Measurements from ENCODE around the gene PBRM1. TPM values are rescaled to one million over a fixed set of nuclear protein-coding genes. Genes with fewer than 3 reads are reported as not detected.
A peak's percentile ranks its signal among the peaks of the same experiment; 100 is the strongest.

The PBRM1 gene
- total and polyA plus RNA-seq, 2 experiments from 2014 or later: 42.6 to 60.3 TPM

DNA sequence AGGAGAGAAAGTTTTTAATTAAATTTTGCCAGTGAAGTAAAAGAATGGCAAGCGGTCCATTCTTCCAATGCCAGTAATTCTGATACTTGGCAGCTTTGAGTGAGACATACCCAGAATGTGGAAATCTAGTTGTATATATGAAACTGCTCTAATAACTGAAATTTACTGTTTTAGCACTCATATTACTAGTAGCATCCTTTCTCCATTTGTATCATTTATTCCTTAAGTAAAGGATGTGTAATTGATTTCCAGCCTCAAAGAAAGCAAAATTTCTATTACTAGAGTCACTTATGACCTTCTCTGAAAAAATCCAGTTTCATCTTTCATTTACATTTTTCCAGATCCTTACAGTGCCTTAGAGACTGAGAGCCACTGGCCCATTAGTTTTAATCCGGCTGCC lies 65.1 kb downstream of the PBRM1 start:
- 79 to 82% methylated on average over 2 of the region's 2 CpGs for whole genome bisulfite sequencing, 2 experiments (ENCODE audit: low coverage in 1 of 2, low lambda C conversion rate in 2 of 2, missing lambda C conversion rate in 2 of 2)
- in situ Hi-C loops (cut with MboI): no loop called here

DNA sequence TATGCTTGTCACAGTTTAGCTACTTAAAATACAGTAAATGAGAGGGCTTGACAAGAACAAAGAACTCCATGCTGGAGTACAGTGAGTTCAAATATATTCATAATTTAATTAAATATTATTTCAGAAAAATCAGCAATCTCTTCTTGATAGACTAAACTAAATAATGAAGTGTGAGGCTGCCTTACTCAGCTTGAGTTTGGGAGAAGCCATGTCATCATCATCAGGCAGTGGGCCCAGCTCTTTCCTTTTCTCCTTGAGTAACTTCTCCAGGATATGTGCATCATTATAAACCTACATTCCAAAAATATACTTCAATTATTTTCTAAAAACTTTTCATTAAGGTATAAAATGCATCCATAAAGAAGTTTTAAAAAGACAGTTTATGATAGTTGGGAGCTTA lies 70.5 kb downstream of the PBRM1 start:
- no peaks in the 10 kb centered on the region; the same call in 1 of the 2 replicates for H3K79me2 ChIP-seq (ENCODE audit: insufficient read depth)
- no peaks in the 10 kb centered on the region for H3K9me3 ChIP-seq (ENCODE audit: low read depth)
- H3K27me3 ChIP-seq (replicated peaks; ENCODE audit: insufficient read depth): no peaks in the 10 kb centered on the region
- no peak overlapping the region for H3K4me3 ChIP-seq
- no peak for TF ChIP-seq EZH2phosphoT487 (IDR thresholded peaks at IDR 0.05; ENCODE audit: insufficient read depth, low read depth)
- TF ChIP-seq EZH2 (IDR thresholded peaks at IDR 0.05; ENCODE audit: insufficient read depth, poor library complexity, severe bottlenecking): no peak
- H3K4me1 ChIP-seq (ENCODE audit: insufficient read depth): 0 out of 2 replicates have a peak, but pooled peaks cover 9% of the 10 kb centered on the region
- no peak overlapping the region for H2AFZ ChIP-seq
- peaks cover 46% of the 10 kb centered on the region for H3K36me3 ChIP-seq (ENCODE audit: low read depth)
- peak; percentile 57 for DNase-seq
- H3K27ac ChIP-seq: peak overlapping the region; percentile 13
- H3K9ac ChIP-seq: no peak overlapping the region
- H4K20me1 ChIP-seq (ENCODE audit: insufficient read depth): no peaks in the 10 kb centered on the region
- peaks cover 9% of the 10 kb centered on the region; the same call in 1 of the 2 replicates for H3F3A ChIP-seq (ENCODE audit: insufficient read depth)
- in situ Hi-C loops (cut with MboI): no loop called here
- no peak overlapping the region for H3K4me2 ChIP-seq (ENCODE audit: unreplicated experiment)
- H3K9me2 ChIP-seq (ENCODE audit: insufficient read depth): no peaks in the 10 kb centered on the region

More for the DNA sequence above, 65.1 kb downstream of the PBRM1 start:
- Histone ChIP-seq H3K9ac (no peak overlapping the region), H3K79me2 (ENCODE audit: insufficient read depth) (no peaks in the 10 kb centered on the region), H3K9me2 (ENCODE audit: insufficient read depth) (no peaks in the 10 kb centered on the region), H4K20me1 (ENCODE audit: insufficient read depth) (no peaks in the 10 kb centered on the region), H3K4me1 (ENCODE audit: insufficient read depth) (no peaks in the 10 kb centered on the region), H3K4me3 (no peak overlapping the region), H3K9me3 (ENCODE audit: low read depth) (no peaks in the 10 kb centered on the region), H3K27me3 (replicated peaks; ENCODE audit: insufficient read depth) (no peaks in the 10 kb centered on the region), H3F3A (ENCODE audit: insufficient read depth) (peaks cover 4% of the 10 kb centered on the region; the same call in 1 of the 2 replicates), H3K27ac (no peak overlapping the region), H3K36me3 (ENCODE audit: low read depth) (peaks cover 44% of the 10 kb centered on the region), H3K4me2 (ENCODE audit: unreplicated experiment) (no peak overlapping the region), H2AFZ (no peak overlapping the region)
- DNase-seq: no peak
- no peak for TF ChIP-seq EZH2 (IDR thresholded peaks at IDR 0.05; ENCODE audit: insufficient read depth, poor library complexity, severe bottlenecking)
- no peak for TF ChIP-seq EZH2phosphoT487 (IDR thresholded peaks at IDR 0.05; ENCODE audit: insufficient read depth, low read depth)

DNA sequence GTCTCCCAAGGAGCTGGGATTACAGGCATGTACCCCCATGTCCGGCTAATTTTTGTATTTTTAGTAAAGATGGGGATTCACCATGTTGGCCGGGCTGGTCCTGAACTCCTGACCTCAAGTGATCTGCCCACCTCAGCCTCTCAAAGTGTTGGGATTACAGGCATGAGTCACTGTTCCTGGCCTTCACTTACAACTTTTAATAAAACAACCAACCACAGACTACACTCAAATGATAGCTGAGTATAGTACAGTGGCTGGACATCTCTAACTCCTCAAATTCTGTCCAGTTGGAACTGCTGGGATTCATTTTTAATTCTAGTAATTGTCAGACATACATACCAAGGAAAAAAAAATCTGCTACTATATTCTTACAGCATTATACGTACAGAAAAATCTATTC lies 71.0 kb downstream of the PBRM1 start:
- no peak overlapping the region for H3K9ac ChIP-seq
- no peak for TF ChIP-seq EZH2phosphoT487 (IDR thresholded peaks at IDR 0.05; ENCODE audit: insufficient read depth, low read depth)
- TF ChIP-seq EZH2 (IDR thresholded peaks at IDR 0.05; ENCODE audit: insufficient read depth, poor library complexity, severe bottlenecking): no peak
- H3K4me3 ChIP-seq: no peak overlapping the region
- H3K36me3 ChIP-seq (ENCODE audit: low read depth): peaks cover 42% of the 10 kb centered on the region
- no peaks in the 10 kb centered on the region for H3K9me3 ChIP-seq (ENCODE audit: low read depth)
- DNase-seq: peak; percentile 19
- peaks cover 9% of the 10 kb centered on the region; the same call in 1 of the 2 replicates for H3F3A ChIP-seq (ENCODE audit: insufficient read depth)
- H3K9me2 ChIP-seq (ENCODE audit: insufficient read depth): no peaks in the 10 kb centered on the region
- no peaks in the 10 kb centered on the region for H3K27me3 ChIP-seq (replicated peaks; ENCODE audit: insufficient read depth)
- 0 out of 2 replicates have a peak, but pooled peaks cover 9% of the 10 kb centered on the region for H3K4me1 ChIP-seq (ENCODE audit: insufficient read depth)
- no peaks in the 10 kb centered on the region for H4K20me1 ChIP-seq (ENCODE audit: insufficient read depth)
- H3K27ac ChIP-seq: peak overlapping the region; percentile 13
- H3K79me2 ChIP-seq (ENCODE audit: insufficient read depth): no peaks in the 10 kb centered on the region; the same call in 1 of the 2 replicates
- WGBS, 2 experiments (ENCODE audit: low coverage in 1 of 2, low lambda C conversion rate in 2 of 2, missing lambda C conversion rate in 2 of 2): 91 to 97% methylated on average over 3 of the region's 3 CpGs
- no peak overlapping the region for H3K4me2 ChIP-seq (ENCODE audit: unreplicated experiment)
- in situ Hi-C loops (cut with MboI): no loop called here
- no peak overlapping the region for H2AFZ ChIP-seq

GRCh38 chr3:52609316-52609815 lies 76.3 kb downstream of the PBRM1 start:
- Histone ChIP-seq H3K36me3 (ENCODE audit: low read depth) (peaks cover 38% of the 10 kb centered on the region), H3F3A (ENCODE audit: insufficient read depth) (no peaks in the 10 kb centered on the region), H3K4me2 (ENCODE audit: unreplicated experiment) (no peak overlapping the region), H3K79me2 (ENCODE audit: insufficient read depth) (peaks cover 47% of the 10 kb centered on the region), H3K4me1 (ENCODE audit: insufficient read depth) (peaks cover 4% of the 10 kb centered on the region; the same call in 1 of the 2 replicates), H3K4me3 (no peak overlapping the region), H2AFZ (no peak overlapping the region), H3K9ac (no peak overlapping the region), H3K27ac (no peak overlapping the region), H3K27me3 (replicated peaks; ENCODE audit: insufficient read depth) (no peaks in the 10 kb centered on the region), H3K9me3 (ENCODE audit: low read depth) (no peaks in the 10 kb centered on the region), H4K20me1 (ENCODE audit: insufficient read depth) (no peaks in the 10 kb centered on the region), H3K9me2 (ENCODE audit: insufficient read depth) (no peaks in the 10 kb centered on the region)
- TF ChIP-seq EZH2 (IDR thresholded peaks at IDR 0.05; ENCODE audit: insufficient read depth, poor library complexity, severe bottlenecking): no peak
- TF ChIP-seq EZH2phosphoT487 (IDR thresholded peaks at IDR 0.05; ENCODE audit: insufficient read depth, low read depth): no peak
- in situ Hi-C loops (cut with MboI): no loop called here
- 87 to 91% methylated on average over 8 of the region's 8 CpGs for WGBS, 2 experiments (ENCODE audit: low coverage in 1 of 2, low lambda C conversion rate in 2 of 2, missing lambda C conversion rate in 2 of 2)
- peak; percentile 21 for DNase-seq

Data from GM23248 (cell line).